ENCODE data around the gene KIF16B.

Gene KIF16B

GRCh38 chr20:16388731-16389130 lies 184.5 kb downstream of the KIF16B start:
- H3K9me3 Mint-ChIP-seq = no peaks in the 10 kb centered on the region
- no peaks in the 10 kb centered on the region for H3K27me3 Mint-ChIP-seq
- H3K27ac Mint-ChIP-seq = no peak overlapping the region
- DNase-seq (no peak), ATAC-seq (replicated peaks) (no peak)
- H3K4me3 Mint-ChIP-seq = no peak overlapping the region
- no peaks in the 10 kb centered on the region for H3K4me1 Mint-ChIP-seq (ENCODE audit: low read depth in 2 of 2)
- H3K36me3 Mint-ChIP-seq (ENCODE audit: insufficient read depth) = peaks cover 4% of the 10 kb centered on the region

- Mint-ChIP-seq H3K4me3 (no peak overlapping the region), H3K27ac (no peak overlapping the region)
Measured at GRCh38 chr20:16387666-16388065, 185.6 kb downstream of the KIF16B start.

GRCh38 chr20:16385891-16386290 lies 187.4 kb downstream of the KIF16B start:
- Mint-ChIP-seq H3K4me1 (ENCODE audit: low read depth in 2 of 2) (no peaks in the 10 kb centered on the region), H3K27ac (no peak overlapping the region), H3K9me3 (no peaks in the 10 kb centered on the region), H3K36me3 (ENCODE audit: insufficient read depth) (no peaks in the 10 kb centered on the region), H3K4me3 (no peak overlapping the region), H3K27me3 (no peaks in the 10 kb centered on the region)
- DNase-seq (no peak), ATAC-seq (replicated peaks) (no peak)

More at GRCh38 chr20:16387666-16388065, 185.6 kb downstream of the KIF16B start:
- DNase-seq (no peak), ATAC-seq (replicated peaks) (no peak)
- Mint-ChIP-seq H3K4me1 (ENCODE audit: low read depth in 2 of 2) (no peaks in the 10 kb centered on the region), H3K27me3 (no peaks in the 10 kb centered on the region), H3K9me3 (no peaks in the 10 kb centered on the region), H3K36me3 (ENCODE audit: insufficient read depth) (peaks cover 2% of the 10 kb centered on the region)

GRCh38 chr20:16385462-16385861 lies 187.8 kb downstream of the KIF16B start:
- ATAC-seq (replicated peaks) (no peak), DNase-seq (no peak)
- H3K27me3 Mint-ChIP-seq = no peaks in the 10 kb centered on the region
- H3K27ac Mint-ChIP-seq = no peak overlapping the region
- no peaks in the 10 kb centered on the region for H3K4me1 Mint-ChIP-seq (ENCODE audit: low read depth in 2 of 2)
- no peaks in the 10 kb centered on the region for H3K36me3 Mint-ChIP-seq (ENCODE audit: insufficient read depth)
- no peak overlapping the region for H3K4me3 Mint-ChIP-seq
- H3K9me3 Mint-ChIP-seq = no peaks in the 10 kb centered on the region

GRCh38 chr20:16381444-16381843 lies 191.8 kb downstream of the KIF16B start:
- H3K27ac Mint-ChIP-seq = no peak overlapping the region
- H3K36me3 Mint-ChIP-seq (ENCODE audit: insufficient read depth) = no peaks in the 10 kb centered on the region
- DNase-seq (no peak), ATAC-seq (replicated peaks) (no peak)
- no peaks in the 10 kb centered on the region for H3K4me1 Mint-ChIP-seq (ENCODE audit: low read depth in 2 of 2)
- no peaks in the 10 kb centered on the region for H3K27me3 Mint-ChIP-seq
- no peak overlapping the region for H3K4me3 Mint-ChIP-seq
- H3K9me3 Mint-ChIP-seq = no peaks in the 10 kb centered on the region

- no peaks in the 10 kb centered on the region for H3K36me3 Mint-ChIP-seq (ENCODE audit: insufficient read depth)
- DNase-seq = no peak
- no peak overlapping the region for H3K4me3 Mint-ChIP-seq
Measured at GRCh38 chr20:16378712-16379370, 194.4 kb downstream of the KIF16B start.

GRCh38 chr20:16378122-16378521 lies 195.1 kb downstream of the KIF16B start:
- H3K9me3 Mint-ChIP-seq = peaks cover 2 to 6% of the 10 kb centered on the region in 2 donors
- DNase-seq (no peak), ATAC-seq (replicated peaks) (no peak)
- H3K27me3 Mint-ChIP-seq = no peaks in the 10 kb centered on the region
- no peak overlapping the region for H3K4me3 Mint-ChIP-seq
- H3K4me1 Mint-ChIP-seq (ENCODE audit: low read depth in 2 of 2) = no peaks in the 10 kb centered on the region
- H3K36me3 Mint-ChIP-seq (ENCODE audit: insufficient read depth) = no peaks in the 10 kb centered on the region
- no peak overlapping the region for H3K27ac Mint-ChIP-seq

More at GRCh38 chr20:16378712-16379370, 194.4 kb downstream of the KIF16B start:
- no peak for ATAC-seq (replicated peaks)
- H3K27me3 Mint-ChIP-seq = no peaks in the 10 kb centered on the region
- peaks cover 2 to 6% of the 10 kb centered on the region in 2 donors for H3K9me3 Mint-ChIP-seq
- no peaks in the 10 kb centered on the region for H3K4me1 Mint-ChIP-seq (ENCODE audit: low read depth in 2 of 2)
- no peak overlapping the region for H3K27ac Mint-ChIP-seq

- Mint-ChIP-seq H3K4me3 (no peak overlapping the region), H3K36me3 (ENCODE audit: insufficient read depth) (peaks cover 5% of the 10 kb centered on the region), H3K4me1 (ENCODE audit: low read depth in 2 of 2) (no peaks in the 10 kb centered on the region), H3K27ac (no peak overlapping the region), H3K27me3 (no peaks in the 10 kb centered on the region), H3K9me3 (no peaks in the 10 kb centered on the region)
- DNase-seq = no peak
- ATAC-seq (replicated peaks) = no peak
Measured at GRCh38 chr20:16369441-16369840, 203.8 kb downstream of the KIF16B start.

GRCh38 chr20:16368645-16369292 lies 204.5 kb downstream of the KIF16B start:
- no peaks in the 10 kb centered on the region for H3K9me3 Mint-ChIP-seq
- H3K4me3 Mint-ChIP-seq = no peak overlapping the region

GRCh38 chr20:16367948-16368560 lies 205.2 kb downstream of the KIF16B start:
- Mint-ChIP-seq H3K36me3 (ENCODE audit: insufficient read depth) (peaks cover 5% of the 10 kb centered on the region), H3K4me1 (ENCODE audit: low read depth in 2 of 2) (no peaks in the 10 kb centered on the region), H3K4me3 (no peak overlapping the region), H3K9me3 (no peaks in the 10 kb centered on the region), H3K27ac (no peak overlapping the region), H3K27me3 (no peaks in the 10 kb centered on the region)
- ATAC-seq (replicated peaks) (no peak), DNase-seq (no peak)

More at GRCh38 chr20:16368645-16369292, 204.5 kb downstream of the KIF16B start:
- Mint-ChIP-seq H3K36me3 (ENCODE audit: insufficient read depth) (peaks cover 5% of the 10 kb centered on the region), H3K4me1 (ENCODE audit: low read depth in 2 of 2) (no peaks in the 10 kb centered on the region), H3K27ac (no peak overlapping the region), H3K27me3 (no peaks in the 10 kb centered on the region)
- ATAC-seq (replicated peaks) = no peak
- no peak for DNase-seq

GRCh38 chr20:16366529-16366928 lies 206.7 kb downstream of the KIF16B start:
- no peaks in the 10 kb centered on the region for H3K9me3 Mint-ChIP-seq
- ATAC-seq (replicated peaks) (no peak), DNase-seq (no peak)
- H3K36me3 Mint-ChIP-seq (ENCODE audit: insufficient read depth) = peaks cover 5% of the 10 kb centered on the region
- no peak overlapping the region for H3K4me3 Mint-ChIP-seq
- H3K4me1 Mint-ChIP-seq (ENCODE audit: low read depth in 2 of 2) = no peaks in the 10 kb centered on the region
- no peaks in the 10 kb centered on the region for H3K27me3 Mint-ChIP-seq
- H3K27ac Mint-ChIP-seq = no peak overlapping the region

- Mint-ChIP-seq H3K4me1 (ENCODE audit: low read depth in 2 of 2) (no peaks in the 10 kb centered on the region), H3K27ac (no peak overlapping the region)
Measured at GRCh38 chr20:16364320-16364687, 208.9 kb downstream of the KIF16B start.

GRCh38 chr20:16363506-16364319 lies 209.5 kb downstream of the KIF16B start:
- H3K27me3 Mint-ChIP-seq = no peaks in the 10 kb centered on the region
- H3K4me3 Mint-ChIP-seq = no peak overlapping the region
- H3K9me3 Mint-ChIP-seq = no peaks in the 10 kb centered on the region
- no peak overlapping the region for H3K27ac Mint-ChIP-seq
- DNase-seq (no peak), ATAC-seq (replicated peaks) (no peak)
- peaks cover 3% of the 10 kb centered on the region for H3K36me3 Mint-ChIP-seq (ENCODE audit: insufficient read depth)
- no peaks in the 10 kb centered on the region for H3K4me1 Mint-ChIP-seq (ENCODE audit: low read depth in 2 of 2)

More at GRCh38 chr20:16364320-16364687, 208.9 kb downstream of the KIF16B start:
- DNase-seq (no peak), ATAC-seq (replicated peaks) (no peak)
- Mint-ChIP-seq H3K27me3 (no peaks in the 10 kb centered on the region), H3K9me3 (no peaks in the 10 kb centered on the region), H3K4me3 (no peak overlapping the region), H3K36me3 (ENCODE audit: insufficient read depth) (peaks cover 3% of the 10 kb centered on the region)
